NCI-H524 (cell line): ENCODE results near the gene CIROP.
A peak's percentile ranks its signal among the peaks of the same experiment; 100 is the strongest.

Source experiments
- DNase-seq, 2 experiments: peaks; one replicate each; lab custom pipeline; 2025; lab: John Stamatoyannopoulos, UW

Gene CIROP

GRCh38 chr14:23129759-23130316, 25.0 kb upstream of the CIROP start:
- no peak for DNase-seq

GRCh38 chr14:23128969-23129758, 24.4 kb upstream of the CIROP start:
- DNase-seq = no peak

- no peak for DNase-seq
Measured at GRCh38 chr14:23127861-23128260, 23.1 kb upstream of the CIROP start.

GRCh38 chr14:23126548-23127278, 21.9 kb upstream of the CIROP start:
- DNase-seq = no peak

GRCh38 chr14:23125933-23126524, 21.2 kb upstream of the CIROP start:
- DNase-seq = no peak

GRCh38 chr14:23125011-23125410, 20.2 kb upstream of the CIROP start:
- no peak for DNase-seq

GRCh38 chr14:23124337-23124954, 19.7 kb upstream of the CIROP start:
- no peak for DNase-seq

GRCh38 chr14:23123419-23123818, 18.6 kb upstream of the CIROP start:
- DNase-seq = peak; percentile 99 to 100

GRCh38 chr14:23122086-23122485, 17.3 kb upstream of the CIROP start:
- DNase-seq = no peak

- DNase-seq = no peak
Measured at GRCh38 chr14:23121361-23121771, 16.6 kb upstream of the CIROP start.

GRCh38 chr14:23120541-23121251, 15.9 kb upstream of the CIROP start:
- DNase-seq = peak; percentile 88 to 97

GRCh38 chr14:23119363-23120327, 14.9 kb upstream of the CIROP start:
- DNase-seq = no peak

GRCh38 chr14:23118506-23119362, 13.9 kb upstream of the CIROP start, which contains the start of gene CEBPE:
TSS of gene CEBPE (minus strand) at chr14:23119255. CDS start at chr14:23119091, 164 bp downstream.
- DNase-seq = no peak

- DNase-seq = no peak
Measured at GRCh38 chr14:23117371-23118020, 12.7 kb upstream of the CIROP start.

GRCh38 chr14:23115918-23116317, 11.1 kb upstream of the CIROP start:
- no peak for DNase-seq

GRCh38 chr14:23115039-23115731, 10.4 kb upstream of the CIROP start:
- no peak for DNase-seq

GRCh38 chr14:23114669-23115038, 9.9 kb upstream of the CIROP start:
- no peak for DNase-seq

- no peak for DNase-seq
Measured at GRCh38 chr14:23114120-23114458, 9.3 kb upstream of the CIROP start.
